ENCODE results near the gene ISY1.
"Not testable (repeated sequence)": the region's sequence is repeated elsewhere in the genome, so short reads cannot be mapped to it uniquely, and the experiment has no call there.

ISY1 gene

GRCh38 chr3:129112308-129113052, 48.4 kb downstream of the ISY1 start:
- in situ Hi-C loops (cut with MboI; ENCODE audit: low sequenced_read_pairs, unreplicated experiment): no loop called here
- no peak for TF ChIP-seq CTCF (IDR thresholded peaks at IDR 0.05; ENCODE audit: borderline replicate concordance, control extremely low read depth, extremely low read depth, insufficient read depth, missing control alignments)
- no peak for DNase-seq (ENCODE audit: low spot score)

GRCh38 chr3:129111076-129111780, 49.6 kb downstream of the ISY1 start:
- DNase-seq (ENCODE audit: low spot score); in situ Hi-C loops (cut with MboI; ENCODE audit: low sequenced_read_pairs, unreplicated experiment): not testable (repeated sequence)

- in situ Hi-C loops (cut with MboI; ENCODE audit: low sequenced_read_pairs, unreplicated experiment): no loop called here
- no peak for TF ChIP-seq CTCF (IDR thresholded peaks at IDR 0.05; ENCODE audit: borderline replicate concordance, control extremely low read depth, extremely low read depth, insufficient read depth, missing control alignments)
- no peak for DNase-seq (ENCODE audit: low spot score)
Observed at GRCh38 chr3:129107793-129108192, 53.1 kb downstream of the ISY1 start.

- in situ Hi-C loops (cut with MboI; ENCODE audit: low sequenced_read_pairs, unreplicated experiment): no loop called here
- no peak for TF ChIP-seq CTCF (IDR thresholded peaks at IDR 0.05; ENCODE audit: borderline replicate concordance, control extremely low read depth, extremely low read depth, insufficient read depth, missing control alignments)
- no peak for DNase-seq (ENCODE audit: low spot score)
Observed at GRCh38 chr3:129106866-129107565, 53.8 kb downstream of the ISY1 start.

- TF ChIP-seq CTCF (IDR thresholded peaks at IDR 0.05; ENCODE audit: borderline replicate concordance, control extremely low read depth, extremely low read depth, insufficient read depth, missing control alignments): no peak
- no peak for DNase-seq (ENCODE audit: low spot score)
- in situ Hi-C loops (cut with MboI; ENCODE audit: low sequenced_read_pairs, unreplicated experiment): no loop called here
Observed at GRCh38 chr3:129106320-129106719, 54.5 kb downstream of the ISY1 start.

- TF ChIP-seq CTCF (IDR thresholded peaks at IDR 0.05; ENCODE audit: borderline replicate concordance, control extremely low read depth, extremely low read depth, insufficient read depth, missing control alignments): no peak
- in situ Hi-C loops (cut with MboI; ENCODE audit: low sequenced_read_pairs, unreplicated experiment): no loop called here
- DNase-seq (ENCODE audit: low spot score): no peak
Observed at GRCh38 chr3:129105862-129106261, 55.0 kb downstream of the ISY1 start.

All from GM13976 (cell line).